Ascending aorta (tissue), 2 donors: Measurements from ENCODE around the gene GFOD1. TPM values are rescaled to one million over a fixed set of nuclear protein-coding genes. Genes with fewer than 3 reads are reported as not detected.

Experiments used
- DNase-seq, 2 donors: peaks; one replicate each; pipeline ENCODE4 v3.0.0-alpha.2; 2019; ENCODE audit warnings: low spot score in 2 of 2
- H3K27ac ChIP-seq, 2 donors: fragments of 200-600 bp; sonication (generic); one replicate each; pipeline ENCODE4 v1.5.1; 2016 to 2017; ENCODE audit warnings: mild to moderate bottlenecking in 1 of 2
- H3K27me3 ChIP-seq: fragments of 200-600 bp; sonication (generic); one replicate; pipeline ENCODE4 v1.5.1; 2017
- H3K36me3 ChIP-seq, 2 donors: fragments of 200-600 bp; sonication (generic); one replicate each; pipeline ENCODE4 v1.5.1; 2016
- H3K4me1 ChIP-seq, 2 donors: fragments of 200-600 bp; sonication (generic); one replicate each; pipeline ENCODE4 v1.5.1; 2016 to 2017; ENCODE audit warnings: mild to moderate bottlenecking in 1 of 2
- H3K4me3 ChIP-seq, 2 donors: fragments of 200-600 bp; sonication (generic); one replicate each; pipeline ENCODE4 v1.5.1; 2016 to 2017; ENCODE audit warnings: mild to moderate bottlenecking in 1 of 2
- H3K9me3 ChIP-seq, 2 donors: fragments of 200-600 bp; sonication (generic); one replicate each; pipeline ENCODE4 v1.5.1; 2016
- CTCF ChIP-seq, 3 experiments: fragments of 200-600 bp in 2 of 3; fragments of 450-650 bp in 1 of 3; sonication (generic) in 2 of 3; IDR thresholded peaks; one replicate each; pipeline ENCODE4 v1.5.1; 2016 to 2019; ENCODE audit warnings: antibody characterized with exemption in 3 of 3, mild to moderate bottlenecking in 1 of 3, moderate library complexity in 1 of 3
- intact Hi-C: fragments of 100-400 bp; cut with DNase I; formaldehyde crosslinking; loops from one replicate; pipeline ENCODE4 v1.15.1; 2023
- total RNA-seq: library from RNA; depleted of rRNA; stranded (reverse); fragments of >200 nt; gene quantifications from one replicate; pipeline ENCODE4 v1.1.0, GENCODE V29; 2016

The GFOD1 gene
- total RNA-seq, 1 donor from 2014 or later = 28.7 TPM

DNA sequence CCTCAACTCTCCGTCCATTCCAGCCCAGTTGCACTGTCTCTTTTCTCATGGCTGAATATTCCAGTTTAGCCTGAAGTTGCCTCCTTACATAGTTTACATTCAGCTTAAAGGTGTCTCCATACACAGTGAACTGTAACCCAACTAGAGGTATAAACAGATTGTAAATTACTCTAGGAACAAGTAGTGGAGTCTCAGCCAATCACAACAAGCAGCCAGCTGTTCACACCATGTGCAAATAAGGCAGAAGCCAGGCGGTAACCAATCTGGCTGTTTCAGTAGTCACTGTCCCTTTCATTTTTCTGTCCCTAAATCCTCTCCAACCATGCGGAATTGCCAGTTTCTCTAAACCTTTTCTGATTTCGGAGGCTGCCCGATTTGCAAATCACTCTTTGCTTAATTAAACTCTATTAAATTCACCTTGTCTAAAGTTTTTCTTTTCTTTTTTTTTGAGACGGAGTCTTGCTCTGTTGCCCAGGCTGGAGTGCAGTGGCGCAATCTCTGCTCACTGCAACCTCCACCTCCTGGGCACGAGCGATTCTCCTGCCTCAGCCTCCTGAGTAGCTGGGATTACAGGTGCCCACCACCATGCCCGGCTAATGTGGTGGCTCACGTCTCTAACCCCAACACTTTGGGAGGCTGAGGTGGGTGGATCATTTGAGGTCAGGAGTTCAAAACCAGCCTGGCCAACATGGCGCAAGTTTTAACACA is 37.6 kb upstream of the GFOD1 start:
- Histone ChIP-seq H3K27me3 (no peaks in the 10 kb centered on the region), H3K27ac (no peak overlapping the region), H3K36me3 (no peaks in the 10 kb centered on the region), H3K4me3 (no peak overlapping the region), H3K4me1 (no peaks in the 10 kb centered on the region), H3K9me3 (no peaks in the 10 kb centered on the region)
- TF ChIP-seq CTCF (IDR thresholded peaks at IDR 0.05) = no peak
- DNase-seq = no peak
- intact Hi-C loops = no loop called here

DNA sequence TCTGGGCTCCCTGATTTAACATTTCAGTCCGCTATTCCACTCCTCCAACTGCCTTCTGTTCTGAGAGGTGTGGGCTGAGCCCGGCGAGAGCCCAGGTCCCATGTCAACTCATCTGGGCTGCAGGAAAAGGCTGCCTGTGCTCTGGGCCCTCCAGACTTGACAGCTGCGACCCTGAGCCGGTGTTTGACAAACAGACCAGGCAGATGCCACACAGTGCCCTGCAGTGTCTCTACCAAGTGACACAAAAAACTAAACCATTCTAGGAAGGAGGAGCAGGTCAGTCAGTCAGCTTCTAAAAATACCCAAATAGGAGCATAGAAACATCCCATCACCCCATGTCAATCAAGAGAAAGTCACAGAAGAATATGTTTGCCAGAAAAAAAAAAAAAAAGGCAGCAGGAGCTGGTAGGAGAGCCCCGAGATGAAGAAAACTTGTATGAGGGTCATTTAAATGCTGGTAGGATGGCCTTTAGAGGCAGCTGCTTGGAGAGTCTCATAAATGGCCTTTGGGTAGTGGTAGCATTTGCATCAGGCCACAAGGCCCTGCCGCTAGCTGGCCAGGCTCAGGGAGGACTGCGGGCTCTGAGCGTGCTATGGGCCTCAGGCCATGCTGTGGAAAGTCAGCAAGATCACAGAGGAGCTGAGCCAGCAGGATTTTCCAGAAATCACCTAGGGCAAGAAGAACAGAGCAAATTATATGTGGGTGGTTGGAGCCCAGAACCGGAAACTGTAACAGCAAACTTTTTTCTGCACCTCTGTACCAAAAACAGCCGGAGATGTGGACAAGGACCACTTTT is 36.6 kb upstream of the GFOD1 start:
- H3K27ac ChIP-seq = no peak overlapping the region
- TF ChIP-seq CTCF (IDR thresholded peaks at IDR 0.05) = no peak
- intact Hi-C loops = no loop called here
- DNase-seq = no peak
- no peaks in the 10 kb centered on the region for H3K27me3 ChIP-seq
- H3K4me1 ChIP-seq = no peaks in the 10 kb centered on the region
- H3K36me3 ChIP-seq = no peaks in the 10 kb centered on the region
- H3K4me3 ChIP-seq = no peak overlapping the region
- H3K9me3 ChIP-seq = no peaks in the 10 kb centered on the region

DNA sequence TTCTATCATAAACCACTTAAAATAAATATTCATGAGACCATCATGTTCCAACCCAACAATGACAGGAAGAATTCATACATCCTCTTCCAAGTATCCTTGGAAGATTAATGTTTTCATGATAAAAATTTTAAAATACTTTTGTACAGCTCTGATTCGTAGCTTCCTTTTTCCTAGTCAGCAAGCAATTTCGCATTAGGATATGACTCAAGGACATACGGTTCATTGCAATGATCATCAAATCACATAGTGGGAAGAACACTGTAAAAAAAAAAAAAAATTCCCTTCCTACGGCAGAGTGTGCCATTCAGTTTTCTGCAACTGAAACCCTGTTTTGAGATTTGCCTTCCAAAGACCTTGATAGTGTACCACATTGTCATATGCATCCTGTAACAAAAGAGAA is 35.3 kb upstream of the GFOD1 start:
- no peaks in the 10 kb centered on the region for H3K9me3 ChIP-seq
- H3K27ac ChIP-seq = no peak overlapping the region
- intact Hi-C loops = no loop called here
- DNase-seq = no peak
- no peaks in the 10 kb centered on the region for H3K36me3 ChIP-seq
- H3K4me1 ChIP-seq = no peaks in the 10 kb centered on the region
- TF ChIP-seq CTCF (IDR thresholded peaks at IDR 0.05) = no peak
- no peaks in the 10 kb centered on the region for H3K27me3 ChIP-seq
- H3K4me3 ChIP-seq = no peak overlapping the region

DNA sequence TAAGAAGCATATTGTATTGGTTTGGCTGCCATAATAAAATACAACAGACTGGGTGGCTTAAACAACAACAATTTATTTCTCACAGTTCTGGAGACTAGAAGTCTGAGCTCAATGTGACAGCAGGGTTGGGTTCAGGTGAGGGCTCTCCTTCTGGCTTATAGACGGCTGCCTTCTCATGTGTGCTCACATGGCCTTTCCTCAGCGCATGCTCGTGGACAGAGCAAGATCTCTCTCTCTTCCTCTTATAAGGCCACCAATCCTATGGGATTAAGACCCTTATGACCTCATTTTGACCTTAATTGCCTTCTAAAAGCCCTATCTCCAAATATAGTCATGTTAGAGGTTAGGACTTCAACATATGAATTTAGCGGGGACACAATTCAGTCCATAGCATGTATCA is 32.4 kb upstream of the GFOD1 start:
- intact Hi-C loops = no loop called here
- no peak for DNase-seq
- no peak overlapping the region for H3K4me3 ChIP-seq
- H3K4me1 ChIP-seq = no peaks in the 10 kb centered on the region
- no peaks in the 10 kb centered on the region for H3K36me3 ChIP-seq
- TF ChIP-seq CTCF (IDR thresholded peaks at IDR 0.05) = no peak
- no peak overlapping the region for H3K27ac ChIP-seq
- no peaks in the 10 kb centered on the region for H3K27me3 ChIP-seq
- no peaks in the 10 kb centered on the region for H3K9me3 ChIP-seq

GRCh38 chr6:13517116-13517515 is 29.7 kb upstream of the GFOD1 start:
- Histone ChIP-seq H3K27ac (no peak overlapping the region), H3K9me3 (no peaks in the 10 kb centered on the region), H3K27me3 (no peaks in the 10 kb centered on the region), H3K4me3 (no peak overlapping the region), H3K4me1 (no peaks in the 10 kb centered on the region), H3K36me3 (no peaks in the 10 kb centered on the region)
- TF ChIP-seq CTCF (IDR thresholded peaks at IDR 0.05) = no peak
- intact Hi-C loops = no loop called here
- no peak for DNase-seq
